ENCODE results near the gene RPRD1B.
A peak's percentile ranks its signal among the peaks of the same experiment; 100 is the strongest.
"Not testable (repeated sequence)": the region's sequence is repeated elsewhere in the genome, so short reads cannot be mapped to it uniquely, and the experiment has no call there.

RPRD1B gene

GRCh38 chr20:38106461-38106860, 72.9 kb downstream of the RPRD1B start:
- DNase-seq (ENCODE audit: low read depth), result no peak

DNA sequence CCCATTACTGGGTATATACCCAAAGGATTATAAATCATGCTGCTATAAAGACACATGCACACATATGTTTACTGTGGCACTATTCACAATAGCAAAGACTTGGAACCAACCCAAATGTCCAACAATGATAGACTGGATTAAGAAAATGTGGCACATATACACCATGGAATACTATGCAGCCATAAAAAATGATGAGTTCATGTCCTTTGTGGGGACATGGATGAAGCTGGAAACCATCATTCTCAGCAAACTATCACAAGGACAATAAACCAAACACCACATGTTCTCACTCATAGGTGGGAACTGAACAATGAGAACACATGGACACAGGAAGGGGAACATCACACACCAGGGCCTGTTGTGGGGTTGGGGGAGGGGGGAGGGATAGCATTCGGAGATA, 73.8 kb downstream of the RPRD1B start:
- DNase-seq (ENCODE audit: low read depth), result not testable (repeated sequence)

DNA sequence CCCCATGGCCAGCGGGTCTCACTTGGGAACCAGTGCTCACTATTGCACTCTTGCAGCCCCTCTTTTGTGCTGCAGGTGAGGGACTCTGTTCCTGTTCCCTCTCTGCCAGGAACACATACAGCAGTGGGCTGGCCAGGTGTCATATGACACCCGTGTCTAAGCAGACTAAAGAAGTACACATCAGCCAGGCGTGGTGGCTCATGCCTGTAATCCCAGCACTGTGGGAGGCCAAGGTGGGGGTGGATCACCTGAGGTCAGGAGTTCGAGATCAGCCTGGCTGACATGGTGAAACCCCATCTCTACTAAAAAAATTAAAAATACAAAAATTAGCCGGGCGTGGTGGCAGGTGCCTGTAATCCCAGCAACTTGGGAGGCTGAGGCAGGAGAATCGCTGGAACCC, 74.4 kb downstream of the RPRD1B start:
- not testable (repeated sequence) for DNase-seq (ENCODE audit: low read depth)

DNA sequence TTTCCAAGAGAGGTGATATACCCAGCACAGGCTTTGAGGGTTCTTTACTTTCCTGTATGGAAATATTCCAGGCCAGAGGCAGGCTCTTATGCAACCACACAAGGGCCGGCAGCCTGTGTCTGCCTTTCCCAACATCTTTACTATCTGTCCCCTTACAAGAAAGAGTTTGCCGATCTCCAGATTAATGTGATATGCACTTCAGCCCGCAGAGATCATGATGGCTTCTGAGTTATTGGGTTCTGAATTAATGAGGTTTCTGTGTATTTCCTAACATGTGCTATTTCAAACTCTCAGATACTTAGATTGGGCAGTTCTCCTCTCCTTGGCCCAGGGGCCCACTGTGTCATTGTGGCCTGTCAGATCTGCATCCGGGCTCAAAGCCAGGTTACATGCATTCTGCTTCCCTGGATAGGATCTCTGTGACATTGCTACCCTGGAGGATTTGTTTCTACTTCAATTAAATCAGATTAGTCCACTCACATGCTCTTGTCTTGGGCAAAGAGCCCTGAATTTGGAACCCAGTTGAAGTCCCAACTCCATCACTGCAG, 75.0 kb downstream of the RPRD1B start:
- DNase-seq (ENCODE audit: low read depth), result peak; percentile 25

GRCh38 chr20:38108986-38109541, 75.5 kb downstream of the RPRD1B start:
- DNase-seq (ENCODE audit: low read depth), result peak; percentile 28

GRCh38 chr20:38109591-38110524, 76.3 kb downstream of the RPRD1B start:
- peak; percentile 94 for DNase-seq (ENCODE audit: low read depth)

- no peak for DNase-seq (ENCODE audit: low read depth)
Observed at GRCh38 chr20:38110525-38111178, 77.1 kb downstream of the RPRD1B start.

DNA sequence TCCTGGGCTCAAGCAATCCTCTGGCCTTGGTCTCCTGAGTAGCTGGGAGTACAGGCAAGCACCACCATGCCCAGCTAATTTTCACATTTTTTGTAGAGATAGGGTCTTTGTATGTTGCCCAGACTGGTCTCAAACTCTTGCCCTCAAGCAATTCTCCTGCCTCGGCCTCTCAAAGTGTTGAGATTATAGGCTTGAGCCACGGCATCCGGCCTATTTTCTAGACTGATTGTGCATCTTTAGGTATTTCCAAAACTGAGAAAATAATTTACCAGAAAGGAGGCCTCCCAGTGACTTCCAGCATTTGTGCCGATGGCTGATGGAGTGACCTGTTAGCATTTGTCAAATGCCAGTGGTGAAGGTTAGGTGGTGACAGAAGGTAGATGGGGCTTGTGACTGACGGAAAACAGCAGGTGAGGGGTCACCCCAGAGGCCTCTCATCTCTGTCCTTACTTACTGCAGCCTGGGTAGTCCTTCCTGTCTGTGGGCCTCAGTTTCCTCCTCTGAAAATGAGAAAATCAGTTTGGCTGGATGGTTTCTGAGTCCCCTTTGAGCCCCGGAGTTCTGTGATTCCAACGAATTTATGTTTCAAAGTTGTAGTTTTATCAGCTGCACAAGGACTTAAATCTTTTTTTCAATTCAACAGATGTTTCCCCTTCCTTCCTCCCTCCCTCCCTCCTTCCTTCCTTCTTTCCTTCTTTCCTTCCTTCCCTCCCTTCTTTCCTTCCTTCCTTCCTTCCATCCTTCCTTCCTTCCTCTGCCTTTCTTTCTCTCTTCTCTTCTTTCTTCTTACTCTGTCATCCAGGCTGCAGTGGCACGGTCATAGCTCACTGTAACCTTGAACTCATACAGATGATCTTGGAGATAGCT, 78.1 kb downstream of the RPRD1B start:
- DNase-seq (ENCODE audit: low read depth), result no peak

GRCh38 chr20:38112261-38112929, 78.8 kb downstream of the RPRD1B start:
- no peak for DNase-seq (ENCODE audit: low read depth)

- no peak for DNase-seq (ENCODE audit: low read depth)
Observed at GRCh38 chr20:38112930-38113294, 79.4 kb downstream of the RPRD1B start.

DNA sequence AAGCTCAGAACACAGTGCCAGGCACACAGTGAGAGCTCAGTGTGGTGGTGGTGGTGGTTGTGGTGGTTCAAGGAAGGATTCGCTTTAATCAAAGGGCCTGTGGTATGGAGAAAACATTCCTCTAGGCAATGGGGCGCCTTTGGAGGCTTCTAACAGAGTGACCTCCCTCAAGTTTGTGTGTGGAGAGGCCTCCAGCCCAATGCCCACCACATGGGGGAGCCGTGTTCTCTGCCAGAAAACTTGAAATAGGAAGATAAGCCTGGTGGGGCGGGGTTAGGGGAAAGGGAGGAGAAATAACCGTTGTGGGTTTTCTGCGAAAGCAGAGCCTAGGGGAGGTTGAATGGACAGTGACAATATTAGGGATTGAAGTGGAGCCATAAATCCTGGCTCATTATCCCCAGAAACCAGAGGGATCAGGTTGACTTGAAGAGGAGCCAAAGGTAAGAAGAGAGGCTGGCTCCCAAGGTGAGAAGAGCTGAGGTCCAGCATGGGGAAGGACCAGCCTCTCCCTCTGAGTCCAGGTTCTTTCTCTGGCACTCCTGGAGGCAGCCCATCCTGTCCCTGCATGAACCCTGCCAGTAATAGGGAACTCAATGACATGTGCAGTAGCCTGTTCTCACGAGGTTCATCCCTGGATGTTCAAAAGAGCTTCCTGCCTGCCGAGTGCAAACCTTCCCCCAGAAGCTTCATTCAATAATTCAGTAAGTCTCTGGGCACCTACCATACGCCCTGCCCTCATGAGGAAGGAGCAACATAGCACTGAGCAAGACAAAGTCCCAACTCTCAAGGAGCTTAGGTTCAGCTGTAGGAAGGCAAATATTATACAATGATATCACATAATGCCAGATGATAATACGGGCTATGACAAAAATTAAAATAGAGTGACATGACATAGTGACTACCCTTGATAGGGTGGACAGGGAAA, 80.1 kb downstream of the RPRD1B start:
- no peak for DNase-seq (ENCODE audit: low read depth)

GRCh38 chr20:38114353-38114791, 80.8 kb downstream of the RPRD1B start:
- peak; percentile 21 for DNase-seq (ENCODE audit: low read depth)

GRCh38 chr20:38115205-38115604, 81.7 kb downstream of the RPRD1B start:
- DNase-seq (ENCODE audit: low read depth), result no peak

DNA sequence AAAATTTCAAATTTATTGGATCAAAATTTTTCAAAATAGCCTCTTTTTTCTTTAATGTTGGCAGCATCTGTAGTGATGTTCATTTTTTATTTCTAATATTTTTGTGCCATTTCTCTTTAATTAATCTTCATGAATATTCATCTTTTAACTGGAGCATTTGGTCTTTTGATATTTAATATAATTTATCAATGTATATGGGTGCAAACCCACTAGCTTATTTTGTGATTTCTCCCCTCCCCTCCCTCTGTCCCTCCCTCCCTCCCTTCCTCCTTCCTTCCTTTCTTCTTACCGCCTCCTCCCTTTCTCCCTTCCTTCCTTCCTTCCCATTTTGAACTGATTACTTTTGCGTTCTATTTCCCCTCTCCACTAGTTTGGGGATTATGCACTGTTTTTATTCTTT, 82.3 kb downstream of the RPRD1B start:
- no peak for DNase-seq (ENCODE audit: low read depth)

DNA sequence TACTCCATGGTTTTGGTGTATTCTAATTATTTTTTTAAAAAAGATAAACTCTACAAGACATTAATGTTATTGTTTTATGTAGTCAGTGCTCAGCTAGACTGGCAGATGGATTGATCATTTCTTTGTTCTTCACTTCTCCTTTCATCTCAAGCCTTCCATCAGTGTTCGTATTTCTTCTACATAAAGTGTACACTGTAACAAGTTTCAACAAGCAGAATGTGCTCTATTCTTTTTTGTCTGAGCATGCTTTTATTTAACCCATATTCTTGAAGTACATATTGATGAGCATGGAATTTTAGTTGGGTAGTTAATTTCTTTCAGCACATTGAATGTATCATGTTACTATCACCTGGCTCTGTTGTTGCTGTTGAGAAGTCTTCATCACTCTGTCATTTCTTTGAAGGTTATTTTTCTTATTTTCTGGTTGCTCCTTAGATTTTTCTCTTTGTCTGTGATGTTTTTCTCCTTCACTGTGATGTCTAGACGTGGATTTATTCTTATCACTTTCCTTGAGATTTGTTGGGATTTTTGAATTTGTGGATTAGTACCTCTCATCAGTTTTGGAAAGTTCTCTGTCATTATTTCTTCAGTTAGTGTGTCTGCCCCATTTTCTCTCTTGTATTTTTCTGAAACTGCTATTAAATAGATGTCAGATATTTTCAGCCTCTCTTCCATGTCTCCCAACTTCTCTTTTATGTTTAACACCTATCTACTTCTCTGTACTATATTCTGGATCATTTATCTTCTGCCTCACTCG, 83.0 kb downstream of the RPRD1B start:
- no peak for DNase-seq (ENCODE audit: low read depth)

- DNase-seq (ENCODE audit: low read depth), result no peak
Observed at GRCh38 chr20:38117205-38117604, 83.7 kb downstream of the RPRD1B start.

DNA sequence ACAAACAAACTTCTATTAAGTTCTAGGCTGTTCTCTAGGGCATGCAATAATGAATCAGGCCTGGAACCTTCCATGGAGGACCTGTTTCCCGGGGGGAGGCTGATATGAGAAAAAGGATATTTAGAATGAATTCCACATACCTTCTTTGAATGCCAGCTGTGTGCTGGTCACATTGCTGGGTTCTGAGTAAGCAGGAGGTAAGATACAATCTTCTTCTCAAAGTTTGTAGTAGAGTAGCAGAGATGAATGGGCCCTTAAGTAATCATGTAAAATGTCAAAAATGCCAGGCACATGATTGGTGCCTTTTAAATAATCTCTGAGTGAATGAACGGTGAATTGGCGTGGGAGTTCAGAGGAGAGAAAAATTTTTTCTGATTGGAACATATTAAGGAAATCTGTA, 84.1 kb downstream of the RPRD1B start:
- no peak for DNase-seq (ENCODE audit: low read depth)

DNA sequence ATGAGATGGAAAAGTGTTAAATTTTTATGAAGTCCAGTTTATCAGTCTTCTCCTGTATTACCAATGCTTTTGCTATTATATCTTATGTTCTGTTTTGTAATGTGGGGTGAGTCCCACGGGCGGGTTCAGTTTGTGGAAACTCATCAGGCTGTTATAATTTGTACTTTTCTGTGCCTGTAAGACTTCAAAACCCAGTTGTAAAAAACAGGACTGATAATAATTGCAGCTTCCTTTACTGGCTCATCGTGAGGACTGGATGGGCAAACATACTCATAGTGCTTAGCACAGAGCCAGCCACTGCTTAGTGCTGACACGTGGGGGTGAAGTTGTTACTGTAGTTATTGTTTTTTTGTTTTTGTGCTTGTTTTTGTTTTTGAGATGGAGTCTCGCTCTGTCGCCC, 85.9 kb downstream of the RPRD1B start:
- no peak for DNase-seq (ENCODE audit: low read depth)

GRCh38 chr20:38120625-38120988, 87.1 kb downstream of the RPRD1B start:
- DNase-seq (ENCODE audit: low read depth), result no peak

All from GM04504 (cell line).